NCI-H146 treated with DMSO at 0.1 percent for 48 hours (cell line): ENCODE data around the gene RPL35A.
"Not testable (repeated sequence)": the region's sequence is repeated elsewhere in the genome, so short reads cannot be mapped to it uniquely, and the experiment has no call there.

Experiments
- DNase-seq: peaks from one replicate; lab custom pipeline; 2025; ENCODE audit not compliant: unreplicated experiment; lab: John Stamatoyannopoulos, UW

RPL35A gene

GRCh38 chr3:197951392-197951990 is 1.5 kb downstream of the RPL35A start:
- DNase-seq: no peak

GRCh38 chr3:197952440-197952839 is 2.5 kb downstream of the RPL35A start:
- DNase-seq: no peak

DNA sequence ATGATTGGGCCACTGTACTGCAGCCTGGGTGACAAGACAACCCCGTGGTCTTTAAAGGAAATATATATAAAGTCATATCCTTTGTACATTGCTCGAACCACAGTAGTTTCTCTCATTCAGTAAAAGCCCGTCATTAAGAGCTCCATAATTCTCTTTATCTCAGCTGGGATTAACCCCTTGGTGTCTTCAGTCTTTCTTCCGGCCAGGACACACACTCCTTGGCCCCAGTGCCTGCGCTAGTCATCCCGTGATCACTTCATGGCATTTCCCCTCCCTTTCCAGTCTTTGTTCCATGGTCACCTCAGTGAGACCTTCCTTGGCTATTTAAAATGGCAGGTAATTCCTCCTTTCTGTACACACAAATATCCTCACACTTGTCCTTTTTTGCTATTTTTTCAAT is 3.3 kb downstream of the RPL35A start:
- no peak for DNase-seq

DNA sequence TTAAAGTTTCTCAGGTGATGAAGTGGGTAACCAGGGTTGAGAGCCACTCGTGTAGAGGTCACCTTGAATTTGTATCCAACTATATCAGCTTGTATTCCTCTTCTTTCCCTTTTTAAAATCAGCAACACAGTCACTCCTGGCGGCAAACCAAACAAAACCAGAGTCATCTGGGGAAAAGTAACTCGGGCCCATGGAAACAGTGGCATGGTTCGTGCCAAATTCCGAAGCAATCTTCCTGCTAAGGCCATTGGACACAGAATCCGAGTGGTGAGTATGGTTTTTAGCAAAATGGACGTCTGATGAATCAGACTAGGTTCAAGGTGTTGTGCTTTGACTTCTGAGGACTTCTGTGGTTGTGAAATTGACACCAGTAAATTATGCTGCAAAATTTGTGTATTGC is 3.9 kb downstream of the RPL35A start:
- no peak for DNase-seq

DNA sequence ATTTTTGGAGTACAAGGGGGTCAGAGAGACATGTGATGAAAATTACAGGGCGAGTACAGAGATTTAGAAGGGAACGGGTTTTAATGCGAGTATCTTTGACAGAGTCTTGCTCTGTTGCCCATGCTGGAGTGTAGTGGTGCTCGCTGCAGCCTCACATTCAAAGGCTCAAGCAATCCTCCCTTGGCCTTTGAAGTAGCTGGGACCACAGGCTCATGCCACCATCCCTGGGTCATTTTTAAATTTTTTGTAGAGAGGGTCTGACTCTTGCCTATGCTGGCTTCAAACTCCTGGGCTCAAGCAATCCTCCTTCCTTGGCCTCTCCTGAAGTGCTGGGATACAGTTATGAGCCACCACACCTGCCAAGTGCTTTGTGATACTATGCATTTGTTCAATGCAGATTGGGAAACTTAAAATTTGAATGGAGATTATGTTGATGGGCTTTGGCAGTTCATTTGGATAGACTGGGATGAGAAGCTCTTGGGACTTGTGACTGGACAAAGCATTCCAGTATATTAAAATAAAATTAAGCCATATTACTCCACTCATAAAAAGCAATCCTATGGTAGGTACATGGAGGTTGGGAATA is 6.0 kb downstream of the RPL35A start:
- DNase-seq: no peak

DNA sequence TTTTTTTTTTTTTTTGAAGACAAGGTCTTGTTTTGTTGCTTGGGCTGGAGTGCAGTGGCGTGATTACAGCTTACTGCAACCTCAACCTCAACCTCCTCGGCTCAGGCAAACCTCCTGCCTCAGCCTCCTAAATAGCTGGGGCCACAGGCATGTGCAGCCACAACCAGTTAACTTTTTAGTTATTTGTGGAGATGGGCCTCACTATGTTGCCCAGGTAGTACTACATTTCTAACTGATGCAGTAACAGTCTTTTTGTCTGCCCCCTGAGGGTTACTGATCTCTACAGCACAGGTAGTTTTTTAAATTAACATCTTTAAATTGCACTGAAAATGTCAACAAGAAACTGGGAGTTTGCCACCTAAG is 6.6 kb downstream of the RPL35A start:
- DNase-seq: no peak

DNA sequence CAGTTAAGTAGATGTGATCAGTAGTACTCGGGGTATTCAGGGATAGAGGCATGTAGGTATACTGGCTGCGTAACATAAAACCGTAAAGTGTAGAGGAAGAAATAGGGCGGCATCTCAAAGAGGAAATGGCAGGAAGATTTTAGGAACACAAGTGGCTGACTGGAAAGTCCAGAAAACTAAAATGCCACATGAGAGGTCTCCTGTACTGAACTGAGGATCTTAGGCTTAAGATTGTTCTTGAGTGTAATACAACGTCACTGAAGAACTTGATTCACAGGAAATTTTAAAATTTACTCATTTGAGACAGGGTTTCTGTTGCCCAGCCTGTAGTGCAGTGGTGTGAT is 7.8 kb downstream of the RPL35A start:
- DNase-seq: no peak

- no peak for DNase-seq
Observed at GRCh38 chr3:197958346-197958745, 8.4 kb downstream of the RPL35A start.

GRCh38 chr3:197958848-197959247 is 8.9 kb downstream of the RPL35A start:
- DNase-seq: not testable (repeated sequence)

DNA sequence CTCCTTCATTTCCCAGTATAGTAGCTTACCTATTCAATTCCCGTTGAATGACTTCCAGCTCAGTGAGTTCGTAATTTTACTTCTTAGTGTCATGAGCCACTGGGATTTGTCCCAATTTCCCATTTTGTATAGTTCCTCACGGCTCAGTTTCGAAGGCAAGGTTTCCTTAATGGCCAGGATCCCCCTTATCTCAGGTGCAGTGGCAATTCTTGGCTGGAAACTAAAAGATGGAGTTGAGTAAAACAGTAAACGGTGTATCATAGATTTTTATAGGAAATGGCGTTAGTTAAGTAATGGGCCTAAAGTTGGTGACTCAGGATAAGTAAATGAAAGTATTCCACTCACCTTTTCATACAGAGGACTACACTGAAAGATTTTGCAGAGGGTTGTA is 9.5 kb downstream of the RPL35A start:
- DNase-seq: no peak

DNA sequence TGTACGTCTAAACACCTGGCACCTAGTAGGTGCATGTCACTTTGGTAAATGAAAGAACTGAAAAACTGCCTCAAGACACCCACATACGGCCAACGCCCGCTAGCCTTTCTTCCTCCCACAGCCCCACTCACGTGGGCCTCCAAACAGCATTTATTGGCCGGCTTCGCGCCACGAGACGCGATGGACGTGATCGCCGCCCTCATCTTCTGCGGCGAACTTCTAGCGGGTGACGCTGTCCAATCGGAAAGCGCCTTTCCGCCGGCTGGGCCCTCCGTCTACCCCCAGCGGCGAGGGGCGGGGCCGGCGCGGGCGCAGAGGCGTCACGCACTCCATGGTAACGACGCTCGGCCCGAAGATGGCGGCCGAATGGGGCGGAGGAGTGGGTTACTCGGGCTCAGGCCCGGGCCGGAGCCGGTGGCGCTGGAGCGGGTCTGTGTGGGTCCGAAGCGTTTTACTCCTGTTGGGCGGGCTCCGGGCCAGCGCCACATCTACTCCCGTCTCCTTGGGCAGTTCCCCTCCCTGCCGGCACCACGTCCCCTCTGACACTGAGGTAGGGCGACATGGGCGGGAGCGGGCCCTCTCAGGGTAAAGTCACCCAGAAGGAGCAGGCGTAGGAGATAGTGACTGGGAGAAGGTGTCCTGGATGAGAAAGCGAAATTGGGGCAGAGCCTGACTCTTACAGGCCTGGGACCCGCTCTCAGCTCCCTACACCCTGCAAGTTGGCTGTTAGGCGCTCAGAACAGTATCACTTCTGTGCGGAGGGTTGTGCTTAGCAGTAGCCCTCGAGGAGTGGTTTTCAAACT is 10.1 kb downstream of the RPL35A start, which contains the start of gene LMLN:
LMLN (plus strand) TSS at position 327 of the 803 bp plus-strand sequence; CDS start at position 356, 29 bp downstream.
- DNase-seq: peak; percentile 93

DNA sequence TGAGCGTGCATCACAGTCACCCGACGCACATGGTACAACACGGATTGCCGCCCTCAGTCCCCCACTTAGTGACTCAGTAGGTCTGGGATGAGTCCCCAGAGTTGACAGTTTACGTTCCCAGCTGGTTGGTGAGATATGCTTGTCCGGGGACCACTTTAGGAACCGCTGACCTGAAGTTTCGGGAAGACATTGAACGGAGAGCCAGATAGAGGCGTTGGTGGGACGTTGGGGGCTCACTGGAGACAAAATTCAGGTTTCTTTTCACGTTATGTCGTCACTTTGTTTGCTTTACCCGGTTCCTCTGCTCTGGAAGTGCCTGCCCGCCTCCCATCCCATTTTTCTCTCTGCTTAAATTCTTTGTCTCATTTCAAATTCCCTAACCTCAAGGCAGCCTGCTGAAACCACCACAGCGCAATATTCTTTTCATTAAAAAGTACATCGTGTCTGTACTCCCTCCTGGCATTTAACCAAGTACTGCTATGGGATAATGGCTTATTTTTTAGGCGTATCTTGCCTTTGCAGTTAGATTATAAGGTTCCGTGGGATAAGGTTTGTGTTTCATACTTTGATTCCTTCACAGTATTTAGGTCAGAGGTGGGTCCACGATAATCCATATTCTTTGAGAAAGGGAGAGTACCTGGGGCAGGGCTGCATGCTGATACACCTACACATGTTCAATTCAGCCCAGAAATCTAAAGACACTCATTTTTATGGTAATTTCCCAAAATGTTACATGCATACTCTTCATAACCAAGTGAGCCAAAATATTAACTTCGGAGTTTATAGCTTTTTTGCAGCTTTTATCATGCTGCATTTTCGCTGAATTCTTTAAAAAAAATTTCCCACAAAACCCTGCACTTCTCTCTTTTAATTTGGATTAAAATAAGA is 10.9 kb downstream of the RPL35A start:
- no peak for DNase-seq

GRCh38 chr3:197961582-197961945 is 11.6 kb downstream of the RPL35A start:
- no peak for DNase-seq

DNA sequence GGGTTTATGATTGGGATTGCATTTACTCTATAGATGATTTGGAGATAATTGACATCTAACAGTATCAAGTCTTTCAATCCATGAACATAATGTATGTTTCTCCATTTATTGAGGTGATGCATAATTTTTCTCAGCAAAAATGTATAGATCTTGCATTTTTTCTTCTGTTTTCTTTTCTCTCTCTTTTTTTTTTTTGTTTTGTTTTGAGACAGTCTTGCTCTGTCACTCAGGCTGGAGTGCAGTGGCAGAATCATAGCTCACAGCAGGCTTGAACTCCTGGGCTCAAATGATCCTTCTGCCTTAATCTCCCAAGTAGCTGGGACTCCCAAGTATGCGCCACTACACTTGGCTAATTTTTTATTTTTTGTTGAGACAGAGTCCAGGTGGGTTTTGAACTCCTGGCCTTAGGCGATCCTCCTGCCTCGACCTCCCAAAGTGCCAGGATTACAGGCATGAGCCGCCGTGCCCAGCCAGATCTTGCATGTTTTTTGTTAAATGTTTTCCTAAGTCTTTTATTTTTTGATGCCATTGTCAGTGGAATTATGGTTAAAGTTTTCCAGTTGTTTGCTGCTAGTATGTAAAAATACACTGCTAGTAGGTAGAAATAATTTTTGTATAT is 13.1 kb downstream of the RPL35A start:
- DNase-seq: no peak

- DNase-seq: not testable (repeated sequence)
Observed at GRCh38 chr3:197967337-197967989, 17.5 kb downstream of the RPL35A start.

- DNase-seq: no peak
Observed at GRCh38 chr3:197970588-197970987, 20.6 kb downstream of the RPL35A start.

DNA sequence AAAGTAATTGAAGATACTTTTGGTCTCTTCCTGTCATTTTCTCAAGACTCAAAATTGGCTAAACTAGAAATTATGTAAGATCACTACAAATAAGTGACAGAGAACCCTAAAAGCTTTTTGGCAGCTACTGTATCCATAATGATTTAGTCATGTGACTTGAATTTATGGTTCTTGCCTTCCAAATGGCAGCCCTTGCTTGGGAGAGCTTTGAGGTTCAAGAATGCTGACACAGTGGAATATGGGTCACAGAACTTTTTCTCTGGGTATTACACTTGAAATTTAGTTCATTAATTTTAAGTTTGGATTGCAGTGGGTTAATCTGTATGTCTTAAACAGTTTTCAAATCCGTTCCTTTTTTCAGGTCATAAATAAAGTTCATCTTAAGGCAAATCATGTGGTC is 24.0 kb downstream of the RPL35A start:
- no peak for DNase-seq

GRCh38 chr3:197975311-197975710 is 25.3 kb downstream of the RPL35A start:
- no peak for DNase-seq

DNA sequence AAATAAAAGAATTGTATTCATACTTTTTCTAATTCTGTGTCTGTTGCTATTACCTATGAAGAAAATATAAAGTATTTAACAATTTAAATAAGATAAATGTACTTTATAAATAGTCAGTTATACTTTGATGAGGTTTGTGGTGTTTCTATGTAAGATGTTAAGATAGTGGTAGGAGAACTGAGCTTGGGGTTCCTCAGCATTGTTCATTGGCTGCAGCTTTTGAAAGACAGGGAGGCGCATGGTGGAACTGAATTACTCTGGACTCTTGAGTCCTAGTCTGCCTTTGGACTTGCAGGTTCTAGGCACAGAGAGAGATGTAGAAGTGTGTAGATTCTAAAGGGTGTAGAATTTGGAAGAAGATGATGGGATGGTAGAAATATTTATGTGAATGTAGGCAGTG is 33.1 kb downstream of the RPL35A start:
- no peak for DNase-seq

- DNase-seq: no peak
Observed at GRCh38 chr3:197989651-197990050, 39.7 kb downstream of the RPL35A start.

DNA sequence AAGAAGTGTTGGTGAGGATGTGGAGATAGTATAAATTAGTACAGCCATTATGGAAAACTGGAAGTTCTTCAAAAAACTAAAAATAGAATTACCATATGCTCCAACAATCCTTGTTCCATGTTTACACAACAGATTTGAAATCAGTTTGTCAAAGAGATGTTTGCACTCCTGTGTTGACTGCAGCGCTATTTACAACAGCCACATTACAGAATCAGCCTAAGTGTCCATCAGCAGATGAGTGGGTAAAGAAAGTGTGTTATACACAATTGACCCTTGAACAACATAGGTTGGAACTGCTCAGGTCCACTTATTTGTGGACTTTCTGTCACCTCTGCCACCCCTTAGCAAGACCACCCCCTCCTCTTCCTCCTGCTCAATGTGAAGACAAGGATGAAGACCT is 44.7 kb downstream of the RPL35A start:
- DNase-seq: no peak
